Tibial nerve (tissue), 4 donors: ENCODE results near the gene RAB28. TPM values are rescaled to one million over a fixed set of nuclear protein-coding genes. Genes with fewer than 3 reads are reported as not detected.

ENCODE experiments used
- DNase-seq, 2 donors: peaks; one replicate each; pipeline ENCODE4 v3.0.0-alpha.2; 2019; ENCODE audit warnings: low spot score in 2 of 2
- H3K27ac ChIP-seq, 4 donors: fragments of 200-600 bp; sonication (generic) in 3 of 4; one replicate each; pipeline ENCODE4 v1.5.1; 2017 to 2019; ENCODE audit warnings: mild to moderate bottlenecking in 1 of 4
- H3K27me3 ChIP-seq, 2 donors: fragments of 200-600 bp; sonication (generic) in 1 of 2; one replicate each; pipeline versions ENCODE4 v1.5.1 to v1.6.0; 2017 to 2019
- H3K36me3 ChIP-seq, 3 donors: fragments of 200-600 bp; sonication (generic); one replicate each; pipeline ENCODE4 v1.5.1; 2018 to 2019
- H3K4me1 ChIP-seq, 4 donors: fragments of 200-600 bp; sonication (generic) in 3 of 4; one replicate each; pipeline ENCODE4 v1.5.1; 2017 to 2019
- H3K4me3 ChIP-seq, 4 donors: fragments of 200-600 bp; sonication (generic) in 3 of 4; one replicate each; pipeline ENCODE4 v1.5.1; 2017 to 2019; ENCODE audit warnings: mild to moderate bottlenecking in 1 of 4, moderate library complexity in 1 of 4
- H3K9me3 ChIP-seq, 4 donors: fragments of 200-600 bp; sonication (generic) in 3 of 4; one replicate each; pipeline ENCODE4 v1.5.1; 2017 to 2019
- CTCF ChIP-seq, 5 experiments: fragments of 200-600 bp in 3 of 5; fragments of 450-650 bp in 2 of 5; sonication (generic) in 3 of 5; IDR thresholded peaks; one replicate each; pipeline ENCODE4 v1.5.1; 2016 to 2019; ENCODE audit warnings: antibody characterized with exemption in 5 of 5, mild to moderate bottlenecking in 3 of 5, moderate library complexity in 2 of 5
- EP300 ChIP-seq, 2 donors: sonication (generic); formaldehyde crosslinking; IDR thresholded peaks; one replicate each; pipeline ENCODE4 v1.6.1; 2017; ENCODE audit warnings: antibody characterized with exemption in 2 of 2, mild to moderate bottlenecking in 1 of 2
- POLR2A ChIP-seq, 2 donors: fragments of 450-650 bp; IDR thresholded peaks; one replicate each; pipeline ENCODE4 v1.6.1; 2017; ENCODE audit warnings: antibody characterized with exemption in 2 of 2, mild to moderate bottlenecking in 2 of 2, moderate library complexity in 2 of 2
- WGBS, 2 donors: methylation state at CpG; one replicate each; pipeline ENCODE4 v1.1.5; 2018; 5-methylcytosine and 5-hydroxymethylcytosine counted together
- total RNA-seq, 4 donors: library from RNA; depleted of rRNA; stranded (reverse); fragments of >200 nt; gene quantifications; one replicate each; pipeline ENCODE4 v1.1.0, GENCODE V29; 2016

RAB28 gene
- total RNA-seq: 10 to 100 TPM; 18.3 to 32.2 (median 28.5) TPM

GRCh38 chr4:13484122-13484748 lies at the start of gene RAB28:
TSS of gene RAB28 (minus strand) at chr4:13484340.
- 0 to 1% methylated on average over 30 to 43 of the region's 59 CpGs for WGBS, 2 donors
- H3K4me3 ChIP-seq: peak within 1 kb of the TSS; percentile 81 to 94 (median 90)
- H3K27ac ChIP-seq: peak within 1 kb of the TSS; percentile 95 to 98 (median 97)
- peak; percentile 91 to 95 for DNase-seq
- H3K36me3 ChIP-seq: no peaks in the 10 kb centered on the region
- peaks cover 0 to 41% (median 12%) of the 10 kb centered on the region in 4 donors for H3K4me1 ChIP-seq
- no peaks in the 10 kb centered on the region for H3K27me3 ChIP-seq
- H3K9me3 ChIP-seq: no peaks in the 10 kb centered on the region
- peak; percentile 47 to 78 for TF ChIP-seq POLR2A (IDR thresholded peaks at IDR 0.05)
- peak; percentile 42 to 80 for TF ChIP-seq EP300 (IDR thresholded peaks at IDR 0.05)
- peak in 2 of 5 experiments; percentile 32 to 38 for TF ChIP-seq CTCF (IDR thresholded peaks at IDR 0.05)

- H3K27me3 ChIP-seq: peaks cover 8 to 100% of the 10 kb centered on the region in 2 donors
- H3K4me3 ChIP-seq: no peak overlapping the region
- no peaks in the 10 kb centered on the region for H3K9me3 ChIP-seq
- no peak overlapping the region for H3K27ac ChIP-seq
- peaks cover 0 to 44% (median 0%) of the 10 kb centered on the region in 4 donors for H3K4me1 ChIP-seq
- TF ChIP-seq POLR2A (IDR thresholded peaks at IDR 0.05) (no peak), EP300 (IDR thresholded peaks at IDR 0.05) (no peak), CTCF (IDR thresholded peaks at IDR 0.05) (no peak)
- no peak for DNase-seq
- 36 to 42% methylated on average over 8 of the region's 8 CpGs for WGBS, 2 donors
- no peaks in the 10 kb centered on the region for H3K36me3 ChIP-seq
Observed at GRCh38 chr4:13531625-13531998, 47.5 kb upstream of the RAB28 start.

- Histone ChIP-seq H3K27ac (no peak overlapping the region), H3K36me3 (no peaks in the 10 kb centered on the region), H3K27me3 (peaks cover 8 to 100% of the 10 kb centered on the region in 2 donors), H3K4me1 (peaks cover 0 to 44% (median 0%) of the 10 kb centered on the region in 4 donors), H3K4me3 (no peak overlapping the region), H3K9me3 (no peaks in the 10 kb centered on the region)
- no peak for DNase-seq
- no peak for TF ChIP-seq POLR2A (IDR thresholded peaks at IDR 0.05)
- no peak for TF ChIP-seq EP300 (IDR thresholded peaks at IDR 0.05)
- TF ChIP-seq CTCF (IDR thresholded peaks at IDR 0.05): no peak
- WGBS, 2 donors: 8 to 9% methylated on average over 35 of the region's 35 CpGs
Observed at GRCh38 chr4:13530823-13531624, 46.9 kb upstream of the RAB28 start.

GRCh38 chr4:13529128-13529919 lies 45.2 kb upstream of the RAB28 start:
- Histone ChIP-seq H3K4me1 (peaks cover 0 to 39% (median 0%) of the 10 kb centered on the region in 4 donors), H3K36me3 (peaks cover 0 to under 1% (median 0%) of the 10 kb centered on the region in 3 donors), H3K27me3 (peaks cover 6 to 100% of the 10 kb centered on the region in 2 donors), H3K4me3 (no peak overlapping the region), H3K27ac (no peak overlapping the region), H3K9me3 (peaks cover 0 to 13% (median 5%) of the 10 kb centered on the region in 4 donors)
- WGBS, 2 donors: 7 to 15% methylated on average over 35 to 37 of the region's 37 CpGs
- no peak for DNase-seq
- TF ChIP-seq CTCF (IDR thresholded peaks at IDR 0.05) (no peak), POLR2A (IDR thresholded peaks at IDR 0.05) (no peak), EP300 (IDR thresholded peaks at IDR 0.05) (no peak)
